ENCODE data around the gene PLPP4. TPM values are rescaled to one million over a fixed set of nuclear protein-coding genes. Genes with fewer than 3 reads are reported as not detected.

Gene PLPP4
- polyA plus RNA-seq, 6 donors from 2014 or later, result not detected

DNA sequence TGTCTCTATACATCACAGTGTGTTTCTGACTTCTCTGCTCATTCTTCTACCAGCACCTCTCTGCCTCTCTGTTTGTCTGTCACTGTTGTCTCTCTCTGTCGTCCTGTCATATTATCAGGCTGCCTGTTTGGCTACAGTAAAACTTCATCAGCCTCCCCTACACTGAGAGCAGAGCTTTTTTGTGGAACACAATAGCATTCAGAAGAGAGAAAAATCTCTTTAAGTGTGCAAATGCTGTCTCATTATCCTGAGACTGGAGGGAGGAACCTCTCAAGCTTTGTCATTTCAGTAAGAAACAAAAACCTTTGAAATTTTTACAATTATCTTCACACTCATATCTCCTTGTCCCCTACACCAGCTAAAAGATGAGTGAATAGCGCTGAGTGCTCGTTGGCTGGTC, 148.4 kb downstream of the PLPP4 start:
- DNase-seq, result no peak
- no peak overlapping the region for H3K4me3 Mint-ChIP-seq
- peaks cover 0 to 8% (median 7%) of the 10 kb centered on the region in 3 donors for H3K4me1 Mint-ChIP-seq
- peaks cover 0 to 16% (median 4%) of the 10 kb centered on the region in 3 donors for H3K27me3 Mint-ChIP-seq
- peaks cover 0 to 11% (median 4%) of the 10 kb centered on the region in 7 donors for H3K9me3 Mint-ChIP-seq
- ATAC-seq (ENCODE audit: low read depth in 2 of 2), result no peak
- no peaks in the 10 kb centered on the region for H3K36me3 Mint-ChIP-seq
- H3K27ac Mint-ChIP-seq, result no peak overlapping the region

DNA sequence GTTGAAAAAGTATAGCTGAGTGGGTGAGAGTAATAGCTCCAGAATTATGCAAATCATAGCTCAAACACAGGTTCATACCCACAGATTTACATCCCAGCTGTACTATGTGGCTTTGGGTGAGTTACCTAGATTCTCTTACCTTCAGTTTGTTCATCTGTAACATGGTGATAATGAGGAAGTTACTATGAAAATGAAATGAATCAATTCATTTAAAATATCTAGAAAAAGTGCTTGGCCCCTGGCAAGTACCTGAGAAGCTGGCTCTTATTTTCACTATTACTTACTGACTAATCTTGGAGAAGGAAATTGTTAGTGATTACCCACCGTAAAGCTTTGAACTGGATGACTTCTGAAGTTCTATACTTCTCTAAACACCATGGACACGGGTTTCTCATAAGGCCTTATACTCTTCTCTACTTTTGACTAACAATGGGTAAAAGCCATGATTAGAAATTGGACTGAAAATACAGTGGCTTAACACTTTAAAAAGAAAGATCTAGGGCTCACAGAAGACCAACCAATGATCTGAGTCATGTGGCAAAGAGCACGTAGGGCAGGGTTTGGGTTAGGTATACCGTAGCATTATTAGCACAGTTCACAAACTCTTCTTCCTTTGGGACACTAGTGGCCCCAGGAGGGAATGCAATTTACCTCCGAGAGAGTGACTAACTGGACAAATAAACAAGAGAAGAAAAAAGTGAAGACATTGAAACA, 149.2 kb downstream of the PLPP4 start:
- H3K9me3 Mint-ChIP-seq, result peaks cover 0 to 11% (median 6%) of the 10 kb centered on the region in 7 donors

DNA sequence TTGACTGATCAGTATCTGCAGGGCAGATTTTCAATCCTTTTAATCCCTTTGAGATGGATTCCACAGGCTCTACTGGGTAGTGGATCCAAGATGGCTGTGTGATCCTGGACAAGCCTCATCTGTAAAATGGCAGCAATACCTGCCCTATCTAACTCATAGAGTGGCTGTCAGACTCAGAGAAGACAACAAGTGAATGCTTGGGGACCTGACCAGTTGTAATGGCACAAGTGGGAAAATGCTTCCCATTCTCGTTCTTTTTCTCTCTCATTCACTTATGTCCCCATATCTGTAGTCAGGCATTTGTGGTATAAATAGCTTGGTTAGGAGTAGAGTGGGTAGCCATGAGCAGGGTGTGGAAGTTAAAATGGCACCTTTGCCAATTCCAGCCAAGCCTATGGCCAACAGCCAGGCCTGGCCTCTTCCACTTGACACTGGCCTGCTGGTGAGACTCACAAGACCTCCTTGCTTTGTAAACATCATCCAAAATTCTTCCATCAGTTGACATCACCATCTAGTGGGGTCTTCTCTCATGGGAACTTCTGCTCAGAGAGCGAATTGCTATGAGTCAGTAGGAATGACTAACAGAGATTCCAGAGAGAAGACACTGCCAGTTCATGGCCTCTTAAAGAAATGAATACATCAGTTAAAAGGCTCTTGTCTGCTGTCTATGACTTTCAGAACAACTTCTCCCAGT, 150.1 kb downstream of the PLPP4 start:
- H3K4me1 Mint-ChIP-seq, result peaks cover 0 to 2% (median under 1%) of the 10 kb centered on the region in 3 donors
- peak overlapping the region in 1 of 8 donors; percentile 43 for H3K4me3 Mint-ChIP-seq
- ATAC-seq (ENCODE audit: low read depth in 2 of 2) (no peak), DNase-seq (no peak)
- peaks cover 0 to 8% (median 4%) of the 10 kb centered on the region in 7 donors for H3K9me3 Mint-ChIP-seq
- H3K36me3 Mint-ChIP-seq, result no peaks in the 10 kb centered on the region
- H3K27ac Mint-ChIP-seq, result no peak overlapping the region
- peaks cover 0 to 16% (median 4%) of the 10 kb centered on the region in 3 donors for H3K27me3 Mint-ChIP-seq

More for the DNA sequence above, 149.2 kb downstream of the PLPP4 start:
- Mint-ChIP-seq H3K4me1 (peaks cover 0 to 7% (median 6%) of the 10 kb centered on the region in 3 donors), H3K27me3 (peaks cover 0 to 16% (median 4%) of the 10 kb centered on the region in 3 donors), H3K27ac (no peak overlapping the region), H3K4me3 (no peak overlapping the region), H3K36me3 (no peaks in the 10 kb centered on the region)
- DNase-seq, result no peak
- ATAC-seq (ENCODE audit: low read depth in 2 of 2), result no peak

DNA sequence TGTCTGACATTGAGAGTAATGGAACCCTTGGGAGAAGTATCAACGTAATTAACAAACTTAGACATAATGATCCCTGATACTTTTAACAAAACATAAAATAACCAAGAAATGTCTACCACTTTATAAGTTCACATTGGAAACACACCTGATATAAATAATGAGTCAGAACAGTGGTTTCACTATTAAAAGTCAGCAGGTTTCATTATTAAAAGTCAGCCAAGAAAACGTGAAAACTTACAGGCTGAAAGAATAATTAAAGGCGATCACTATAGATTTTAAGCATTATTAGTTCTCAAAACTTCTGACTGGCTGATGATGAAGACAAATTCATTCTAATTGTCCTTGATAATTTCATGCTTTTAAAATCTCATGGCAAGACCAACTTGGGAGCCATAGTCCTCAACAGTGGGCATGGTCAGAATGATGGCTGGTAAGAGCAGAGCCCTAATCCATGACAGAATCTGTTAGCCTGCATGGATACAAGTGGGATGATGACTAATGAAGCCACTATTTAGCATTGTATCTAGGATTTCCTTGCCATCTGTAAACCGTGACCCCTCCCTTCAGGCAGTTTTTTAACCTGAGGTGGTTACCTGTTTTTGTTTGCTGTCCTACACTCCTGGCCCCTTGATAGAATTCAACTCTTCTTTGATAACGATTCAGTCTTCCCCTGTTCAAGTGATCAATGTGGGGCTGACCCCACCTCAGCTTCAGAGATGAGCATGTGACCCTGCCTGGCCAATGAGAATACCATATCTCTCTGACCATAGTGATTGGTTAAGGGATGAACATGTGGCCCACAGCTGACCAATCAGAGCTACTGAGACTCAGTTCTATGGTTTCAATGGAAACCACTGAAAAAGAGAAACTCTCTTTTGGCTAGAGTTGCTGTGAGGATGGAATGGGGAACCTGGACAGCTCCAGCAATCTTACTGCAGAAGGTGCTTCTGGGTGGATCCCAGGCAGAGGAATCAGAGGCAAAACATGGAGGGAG, 151.0 kb downstream of the PLPP4 start:
- Mint-ChIP-seq H3K36me3 (no peaks in the 10 kb centered on the region), H3K4me3 (no peak overlapping the region), H3K27me3 (peaks cover 0 to 7% (median 4%) of the 10 kb centered on the region in 3 donors), H3K27ac (no peak overlapping the region), H3K9me3 (peaks cover 0 to 6% (median 2%) of the 10 kb centered on the region in 7 donors), H3K4me1 (no peaks in the 10 kb centered on the region)
- DNase-seq (no peak), ATAC-seq (ENCODE audit: low read depth in 2 of 2) (no peak)

DNA sequence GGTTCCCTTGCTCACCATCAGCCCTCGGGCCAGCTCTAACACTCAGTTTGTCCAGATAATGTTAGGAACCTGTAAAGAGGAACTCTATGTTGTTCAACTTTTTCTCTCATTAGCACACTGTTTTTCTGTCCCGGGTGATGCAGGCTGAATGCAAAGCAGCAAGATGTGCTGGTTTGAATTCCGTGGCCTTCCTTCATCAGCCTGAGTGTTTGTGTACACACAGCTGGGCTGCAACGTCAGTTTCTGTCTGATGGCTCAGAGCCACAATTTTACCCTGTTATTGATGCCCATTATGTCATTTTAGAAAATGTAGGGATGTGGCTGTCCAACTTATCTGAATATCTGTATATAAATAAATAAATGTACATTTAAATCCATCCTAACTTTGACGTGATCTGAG, 152.0 kb downstream of the PLPP4 start:
- no peak overlapping the region for H3K27ac Mint-ChIP-seq
- peak overlapping the region in 1 of 8 donors; percentile 22 for H3K4me3 Mint-ChIP-seq
- H3K9me3 Mint-ChIP-seq, result peaks cover 0 to 6% (median 4%) of the 10 kb centered on the region in 7 donors
- H3K4me1 Mint-ChIP-seq, result no peaks in the 10 kb centered on the region
- no peaks in the 10 kb centered on the region for H3K36me3 Mint-ChIP-seq
- peaks cover 0 to 7% (median 2%) of the 10 kb centered on the region in 3 donors for H3K27me3 Mint-ChIP-seq
- DNase-seq, result no peak
- no peak for ATAC-seq (ENCODE audit: low read depth in 2 of 2)

DNA sequence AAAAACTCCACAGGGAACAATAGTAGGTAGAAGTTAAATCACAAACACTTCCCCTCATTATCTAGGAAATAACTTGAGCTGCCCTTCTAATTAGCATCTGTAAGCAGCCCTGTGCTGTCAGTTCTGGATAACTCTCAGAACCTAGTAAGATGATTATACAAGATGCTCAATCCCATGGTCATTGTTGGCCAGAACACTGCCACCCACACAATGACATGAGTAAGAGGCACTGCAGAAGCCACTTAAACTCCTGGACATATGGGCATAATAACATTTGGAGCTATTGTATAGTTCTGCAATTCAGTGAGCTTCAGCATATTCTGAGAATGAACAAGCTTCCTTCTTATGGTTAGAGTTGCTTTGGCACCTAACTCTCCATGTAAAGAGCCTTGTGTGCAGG, 153.8 kb downstream of the PLPP4 start:
- Mint-ChIP-seq H3K9me3 (peaks cover 0 to 23% (median 6%) of the 10 kb centered on the region in 7 donors), H3K4me1 (no peaks in the 10 kb centered on the region), H3K27me3 (no peaks in the 10 kb centered on the region), H3K27ac (no peak overlapping the region), H3K36me3 (no peaks in the 10 kb centered on the region), H3K4me3 (no peak overlapping the region)
- ATAC-seq (ENCODE audit: low read depth in 2 of 2), result no peak
- DNase-seq, result no peak

DNA sequence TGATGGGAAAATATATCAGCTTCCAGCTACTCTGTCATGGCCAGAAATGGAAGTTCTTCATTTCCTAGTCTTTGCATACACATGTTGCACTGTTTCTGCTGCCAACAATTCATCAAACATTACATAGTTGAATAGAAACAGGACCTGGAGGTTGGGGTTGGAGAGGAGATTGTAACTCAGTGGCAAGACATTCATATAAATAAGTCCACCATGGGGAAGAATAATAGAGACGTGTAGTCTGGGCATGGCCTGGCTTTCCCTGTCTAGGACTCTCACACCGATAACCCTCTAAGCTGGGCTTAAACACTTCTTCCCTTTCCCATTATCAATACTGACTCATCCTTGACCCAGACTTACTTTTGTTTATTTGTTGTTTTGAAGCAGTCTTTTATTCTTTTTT, 155.7 kb downstream of the PLPP4 start:
- DNase-seq (no peak), ATAC-seq (ENCODE audit: low read depth in 2 of 2) (no peak)
- no peak overlapping the region for H3K27ac Mint-ChIP-seq
- H3K9me3 Mint-ChIP-seq, result peaks cover 2 to 32% (median 9%) of the 10 kb centered on the region in 7 donors
- no peaks in the 10 kb centered on the region for H3K4me1 Mint-ChIP-seq
- H3K4me3 Mint-ChIP-seq, result no peak overlapping the region
- no peaks in the 10 kb centered on the region for H3K36me3 Mint-ChIP-seq
- H3K27me3 Mint-ChIP-seq, result no peaks in the 10 kb centered on the region

DNA sequence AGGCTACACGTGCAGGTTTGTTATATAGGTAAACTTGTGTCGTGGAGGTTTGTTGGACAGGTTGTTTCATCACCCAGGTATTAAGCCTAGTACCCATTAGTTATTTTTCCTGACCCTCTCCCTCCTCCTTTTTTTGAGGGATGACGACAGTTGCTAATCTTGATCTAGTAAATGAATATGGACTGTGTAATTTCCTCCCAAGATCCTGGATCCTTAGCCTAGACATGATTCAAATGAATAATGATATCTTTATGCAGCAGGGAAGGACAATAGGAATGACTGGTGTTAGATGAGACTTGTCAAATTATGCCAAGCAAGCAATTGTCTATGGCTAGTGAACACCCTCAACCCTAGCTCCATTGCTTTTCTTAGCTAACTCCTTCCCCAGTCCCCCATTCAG, 156.2 kb downstream of the PLPP4 start:
- no peak for DNase-seq
- Mint-ChIP-seq H3K4me1 (no peaks in the 10 kb centered on the region), H3K9me3 (peaks cover 2 to 32% (median 9%) of the 10 kb centered on the region in 7 donors)

DNA sequence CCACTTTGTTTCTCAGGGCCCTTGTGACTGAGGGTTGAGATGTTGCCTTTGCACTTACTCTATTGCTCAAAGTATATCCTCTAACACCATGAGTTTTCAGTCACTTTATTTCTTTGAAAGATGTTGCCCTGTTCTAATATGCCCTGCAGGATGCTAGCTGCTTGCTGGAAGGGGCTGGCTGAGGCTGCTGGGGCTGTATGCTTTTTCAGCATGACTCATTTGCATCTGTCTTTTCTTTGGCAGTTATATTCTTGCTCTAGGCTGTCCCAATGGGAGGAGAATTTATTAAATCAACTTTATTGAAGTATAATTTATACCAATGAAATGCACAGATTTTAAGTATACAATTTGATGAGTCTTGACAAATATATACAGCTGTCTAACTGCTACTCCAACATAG, 157.7 kb downstream of the PLPP4 start:
- Mint-ChIP-seq H3K36me3 (no peaks in the 10 kb centered on the region), H3K27ac (no peak overlapping the region), H3K9me3 (peaks cover 2 to 38% (median 8%) of the 10 kb centered on the region in 7 donors), H3K4me3 (no peak overlapping the region), H3K27me3 (no peaks in the 10 kb centered on the region), H3K4me1 (no peaks in the 10 kb centered on the region)
- DNase-seq (no peak), ATAC-seq (ENCODE audit: low read depth in 2 of 2) (no peak)

More for the DNA sequence above, 156.2 kb downstream of the PLPP4 start:
- no peak for ATAC-seq (ENCODE audit: low read depth in 2 of 2)
- Mint-ChIP-seq H3K27ac (no peak overlapping the region), H3K36me3 (no peaks in the 10 kb centered on the region), H3K27me3 (no peaks in the 10 kb centered on the region), H3K4me3 (no peak overlapping the region)

DNA sequence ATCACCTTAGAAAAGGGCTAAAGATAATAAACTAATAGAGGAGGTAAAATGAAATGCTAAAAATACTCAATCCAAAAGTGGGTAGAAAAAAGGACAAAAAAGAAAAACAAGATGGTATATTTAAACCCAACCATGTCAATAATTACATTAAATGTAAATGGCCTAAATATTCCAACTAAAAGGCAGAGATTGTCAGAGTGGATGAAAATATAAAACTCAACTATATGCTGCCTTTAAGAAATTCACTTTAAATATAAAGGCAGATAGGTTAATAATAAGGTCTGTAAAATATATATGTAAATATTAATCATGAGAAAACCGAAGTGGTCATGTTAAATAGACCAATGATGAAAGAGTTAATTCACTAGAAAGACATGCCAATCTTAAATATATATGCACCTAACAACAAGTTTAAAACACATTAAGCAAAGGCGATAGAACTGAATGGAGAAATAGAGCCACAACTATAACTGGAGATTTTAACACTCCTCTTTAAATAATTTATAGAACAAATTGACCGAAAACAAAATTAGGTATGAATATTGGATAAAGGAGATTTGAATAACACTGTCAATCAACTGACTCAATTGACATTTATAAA, 159.4 kb downstream of the PLPP4 start:
- no peaks in the 10 kb centered on the region for H3K27me3 Mint-ChIP-seq
- DNase-seq (no peak), ATAC-seq (ENCODE audit: low read depth in 2 of 2) (no peak)
- no peak overlapping the region for H3K4me3 Mint-ChIP-seq
- no peaks in the 10 kb centered on the region for H3K36me3 Mint-ChIP-seq
- no peaks in the 10 kb centered on the region for H3K4me1 Mint-ChIP-seq
- peaks cover 2 to 39% (median 9%) of the 10 kb centered on the region in 7 donors for H3K9me3 Mint-ChIP-seq
- no peak overlapping the region for H3K27ac Mint-ChIP-seq

DNA sequence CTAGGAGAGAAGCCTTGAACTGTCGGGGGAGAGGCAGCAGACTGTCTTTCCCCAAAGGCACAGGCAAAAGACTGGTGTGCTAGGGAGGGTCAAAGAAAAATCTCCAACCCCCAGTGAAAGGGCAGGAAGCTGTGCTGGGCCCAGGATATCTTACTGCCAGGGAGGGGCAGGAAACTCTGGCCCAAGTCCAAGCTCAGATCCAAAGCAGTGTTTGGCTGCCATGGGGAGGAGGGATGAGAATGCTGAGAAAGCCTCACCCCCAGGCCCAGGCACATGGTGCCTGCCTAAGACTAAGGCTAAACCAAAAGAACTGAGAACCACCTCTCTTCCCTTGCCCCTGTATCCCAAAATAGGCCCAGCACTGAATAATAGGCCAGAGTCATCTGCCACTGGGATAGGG, 171.2 kb downstream of the PLPP4 start:
- Mint-ChIP-seq H3K4me1 (no peaks in the 10 kb centered on the region), H3K36me3 (no peaks in the 10 kb centered on the region), H3K27ac (no peak overlapping the region), H3K27me3 (peaks cover 5 to 8% (median 5%) of the 10 kb centered on the region in 3 donors), H3K4me3 (no peak overlapping the region), H3K9me3 (peaks cover 2 to 9% (median 6%) of the 10 kb centered on the region in 7 donors)
- ATAC-seq (ENCODE audit: low read depth in 2 of 2) (no peak), DNase-seq (no peak)

DNA sequence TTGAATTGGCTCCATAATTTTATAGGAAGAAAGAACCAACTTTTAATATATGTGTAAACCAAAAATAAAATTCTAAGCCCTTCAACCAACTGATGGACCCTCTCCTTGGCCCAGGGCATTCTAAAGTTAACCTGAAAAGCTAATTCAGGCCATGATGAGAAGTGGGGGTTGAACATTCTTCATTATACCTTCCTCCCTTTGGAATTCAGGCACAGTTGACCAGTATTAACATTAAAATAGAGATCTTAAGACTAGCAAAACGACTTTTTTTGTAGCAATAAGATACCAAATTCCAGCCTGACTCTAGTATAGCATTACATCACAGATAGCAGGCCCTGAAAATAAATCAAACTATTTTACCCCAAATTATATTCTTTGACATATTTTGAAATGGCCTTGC, 173.2 kb downstream of the PLPP4 start:
- Mint-ChIP-seq H3K36me3 (no peaks in the 10 kb centered on the region), H3K4me3 (no peak overlapping the region), H3K27me3 (peaks cover 5 to 15% (median 10%) of the 10 kb centered on the region in 3 donors), H3K4me1 (no peaks in the 10 kb centered on the region), H3K9me3 (peaks cover 4 to 14% (median 6%) of the 10 kb centered on the region in 7 donors), H3K27ac (no peak overlapping the region)
- DNase-seq (no peak), ATAC-seq (ENCODE audit: low read depth in 2 of 2) (no peak)

DNA sequence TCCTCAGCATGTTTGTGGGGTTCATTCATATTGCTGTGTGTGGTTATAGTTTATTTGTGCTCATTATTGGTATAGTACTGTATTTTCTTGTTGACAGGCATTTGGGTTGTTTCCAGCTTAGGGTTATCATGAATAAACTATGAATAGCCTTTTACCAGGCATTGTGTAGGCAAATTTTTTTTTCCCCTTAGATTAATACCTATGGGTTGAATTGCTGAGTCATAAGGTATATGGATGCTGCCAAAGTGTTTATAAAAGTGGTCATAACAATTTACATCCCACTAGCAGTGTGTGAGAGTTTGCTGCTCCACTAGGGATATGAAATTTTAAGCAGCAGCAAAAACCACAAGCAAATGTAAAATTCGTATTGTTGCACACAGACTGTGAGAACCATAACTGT, 175.0 kb downstream of the PLPP4 start:
- peaks cover 4 to 14% (median 6%) of the 10 kb centered on the region in 7 donors for H3K9me3 Mint-ChIP-seq
- no peak overlapping the region for H3K4me3 Mint-ChIP-seq
- no peaks in the 10 kb centered on the region for H3K36me3 Mint-ChIP-seq
- peaks cover 5 to 16% (median 8%) of the 10 kb centered on the region in 3 donors for H3K27me3 Mint-ChIP-seq
- no peak overlapping the region for H3K27ac Mint-ChIP-seq
- no peak for ATAC-seq (ENCODE audit: low read depth in 2 of 2)
- no peak for DNase-seq
- H3K4me1 Mint-ChIP-seq, result no peaks in the 10 kb centered on the region
